DMS79 treated with DMSO at 0.1 percent for 48 hours (cell line): ENCODE data around the gene TNPO3.

Source experiments
- DNase-seq: peaks from one replicate; lab custom pipeline; 2025; lab: John Stamatoyannopoulos, UW

Gene TNPO3

GRCh38 chr7:128939075-128939860, 115.6 kb downstream of the TNPO3 start:
- no peak for DNase-seq

- DNase-seq = peak; percentile 11
Measured at GRCh38 chr7:128938544-128939074, 116.3 kb downstream of the TNPO3 start.

GRCh38 chr7:128937647-128938543, 117.0 kb downstream of the TNPO3 start, which contains the start of gene IRF5:
Gene IRF5, plus strand, starts transcription at chr7:128937927. Its CDS starts 4,155 bp downstream, at chr7:128942082.
- peak; percentile 22 for DNase-seq

- no peak for DNase-seq
Measured at GRCh38 chr7:128937271-128937646, 117.7 kb downstream of the TNPO3 start.

GRCh38 chr7:128936798-128937197, 118.1 kb downstream of the TNPO3 start:
- DNase-seq = no peak

GRCh38 chr7:128935342-128935730, 119.6 kb downstream of the TNPO3 start:
- peak; percentile 29 for DNase-seq

GRCh38 chr7:128934361-128935341, 120.3 kb downstream of the TNPO3 start:
- DNase-seq = no peak

GRCh38 chr7:128933180-128933891, 121.6 kb downstream of the TNPO3 start:
- no peak for DNase-seq

- DNase-seq = no peak
Measured at GRCh38 chr7:128932862-128933179, 122.1 kb downstream of the TNPO3 start.

- no peak for DNase-seq
Measured at GRCh38 chr7:128931965-128932861, 122.7 kb downstream of the TNPO3 start.

GRCh38 chr7:128931190-128931798, 123.6 kb downstream of the TNPO3 start:
- no peak for DNase-seq

GRCh38 chr7:128928882-128929788, 125.8 kb downstream of the TNPO3 start:
- no peak for DNase-seq

- no peak for DNase-seq
Measured at GRCh38 chr7:128928159-128928813, 126.6 kb downstream of the TNPO3 start.

GRCh38 chr7:128924707-128925588, 130.0 kb downstream of the TNPO3 start:
- no peak for DNase-seq

GRCh38 chr7:128923411-128923800, 131.5 kb downstream of the TNPO3 start:
- DNase-seq = no peak

GRCh38 chr7:128922496-128923410, 132.2 kb downstream of the TNPO3 start:
- no peak for DNase-seq
